T-helper 22 cell (primary cell): ENCODE data around the gene SERPINA1.

ENCODE experiments used
- DNase-seq: peaks from one replicate; pipeline ENCODE4 v3.0.0-alpha.2; 2020; ENCODE audit warnings: low read depth

SERPINA1 gene

DNA sequence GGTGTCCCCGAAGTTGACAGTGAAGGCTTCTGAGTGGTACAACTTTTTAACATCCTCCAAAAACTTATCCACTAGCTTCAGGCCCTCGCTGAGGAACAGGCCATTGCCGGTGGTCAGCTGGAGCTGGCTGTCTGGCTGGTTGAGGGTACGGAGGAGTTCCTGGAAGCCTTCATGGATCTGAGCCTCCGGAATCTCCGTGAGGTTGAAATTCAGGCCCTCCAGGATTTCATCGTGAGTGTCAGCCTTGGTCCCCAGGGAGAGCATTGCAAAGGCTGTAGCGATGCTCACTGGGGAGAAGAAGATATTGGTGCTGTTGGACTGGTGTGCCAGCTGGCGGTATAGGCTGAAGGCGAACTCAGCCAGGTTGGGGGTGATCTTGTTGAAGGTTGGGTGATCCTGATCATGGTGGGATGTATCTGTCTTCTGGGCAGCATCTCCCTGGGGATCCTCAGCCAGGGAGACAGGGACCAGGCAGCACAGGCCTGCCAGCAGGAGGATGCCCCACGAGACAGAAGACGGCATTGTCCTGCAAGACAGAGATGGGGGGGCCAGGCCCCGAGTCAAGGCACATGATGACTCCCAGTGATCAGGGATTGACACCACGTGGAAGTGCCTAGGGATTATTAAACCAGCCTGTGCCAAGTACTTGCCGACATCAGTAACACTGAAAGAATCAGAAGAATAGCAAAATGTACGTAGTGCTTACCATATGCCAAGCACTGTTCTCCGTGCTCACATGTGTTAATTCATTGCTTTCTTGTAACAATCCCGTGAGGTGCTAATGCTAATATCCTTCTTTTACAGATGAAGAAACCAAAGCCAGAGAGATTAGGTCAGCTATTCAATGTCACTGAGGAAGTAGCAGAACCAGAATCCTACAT is 5.4 kb downstream of the SERPINA1 start:
- DNase-seq: no peak

DNA sequence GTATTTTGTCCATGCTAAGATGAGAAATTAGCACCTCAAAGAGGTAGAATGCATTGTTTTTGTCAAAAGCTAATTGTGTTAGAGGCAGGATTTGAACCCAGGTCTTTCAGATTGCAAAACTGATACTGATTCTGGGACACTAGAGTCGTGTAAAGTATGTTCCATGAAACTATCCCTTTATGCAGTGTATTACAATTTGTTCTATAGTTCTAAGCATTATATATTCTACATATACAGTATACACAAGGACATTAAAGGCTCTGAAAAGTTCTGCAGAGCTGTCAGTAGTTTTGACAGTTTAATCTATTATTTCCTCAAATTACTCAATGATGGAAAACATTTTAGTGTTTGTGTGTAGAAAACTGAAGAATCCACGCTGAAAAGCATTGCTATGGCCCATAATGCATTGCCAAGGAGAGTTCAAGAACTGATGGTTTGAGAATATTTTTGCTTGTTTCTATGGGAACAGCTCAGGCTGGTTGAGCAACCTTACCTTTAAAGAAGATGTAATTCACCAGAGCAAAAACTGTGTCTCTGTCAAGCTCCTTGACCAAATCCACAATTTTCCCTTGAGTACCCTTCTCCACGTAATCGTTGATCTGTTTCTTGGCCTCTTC is 6.2 kb downstream of the SERPINA1 start:
- no peak for DNase-seq

DNA sequence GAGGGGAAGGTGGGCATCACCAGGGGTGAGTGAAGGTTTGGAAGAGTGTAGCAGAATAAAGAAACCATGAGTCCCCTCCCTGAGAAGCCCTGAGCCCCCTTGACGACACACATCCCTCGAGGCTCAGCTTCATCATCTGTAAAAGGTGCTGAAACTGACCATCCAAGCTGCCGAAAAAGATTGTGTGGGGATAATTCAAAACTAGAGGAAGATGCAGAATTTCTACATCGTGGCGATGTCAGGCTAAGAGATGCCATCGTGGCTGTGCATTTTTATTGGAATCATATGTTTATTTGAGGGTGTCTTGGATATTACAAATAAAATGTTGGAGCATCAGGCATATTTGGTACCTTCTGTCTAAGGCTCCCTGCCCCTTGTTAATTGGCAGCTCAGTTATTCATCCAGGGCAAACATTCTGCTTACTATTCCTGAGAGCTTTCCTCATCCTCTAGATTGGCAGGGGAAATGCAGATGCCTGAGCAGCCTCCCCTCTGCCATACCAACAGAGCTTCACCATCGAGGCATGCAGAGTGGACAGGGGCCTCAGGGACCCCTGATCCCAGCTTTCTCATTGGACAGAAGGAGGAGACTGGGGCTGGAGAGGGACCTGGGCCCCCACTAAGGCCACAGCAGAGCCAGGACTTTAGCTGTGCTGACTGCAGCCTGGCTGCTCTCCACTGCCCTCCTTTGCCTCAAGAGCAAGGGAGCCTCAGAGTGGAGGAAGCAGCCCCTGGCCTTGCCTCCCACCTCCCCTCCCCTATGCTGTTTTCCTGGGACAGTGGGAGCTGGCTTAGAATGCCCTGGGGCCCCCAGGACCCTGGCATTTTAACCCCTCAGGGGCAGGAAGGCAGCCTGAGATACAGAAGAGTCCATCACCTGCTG is 7.0 kb downstream of the SERPINA1 start:
- no peak for DNase-seq

DNA sequence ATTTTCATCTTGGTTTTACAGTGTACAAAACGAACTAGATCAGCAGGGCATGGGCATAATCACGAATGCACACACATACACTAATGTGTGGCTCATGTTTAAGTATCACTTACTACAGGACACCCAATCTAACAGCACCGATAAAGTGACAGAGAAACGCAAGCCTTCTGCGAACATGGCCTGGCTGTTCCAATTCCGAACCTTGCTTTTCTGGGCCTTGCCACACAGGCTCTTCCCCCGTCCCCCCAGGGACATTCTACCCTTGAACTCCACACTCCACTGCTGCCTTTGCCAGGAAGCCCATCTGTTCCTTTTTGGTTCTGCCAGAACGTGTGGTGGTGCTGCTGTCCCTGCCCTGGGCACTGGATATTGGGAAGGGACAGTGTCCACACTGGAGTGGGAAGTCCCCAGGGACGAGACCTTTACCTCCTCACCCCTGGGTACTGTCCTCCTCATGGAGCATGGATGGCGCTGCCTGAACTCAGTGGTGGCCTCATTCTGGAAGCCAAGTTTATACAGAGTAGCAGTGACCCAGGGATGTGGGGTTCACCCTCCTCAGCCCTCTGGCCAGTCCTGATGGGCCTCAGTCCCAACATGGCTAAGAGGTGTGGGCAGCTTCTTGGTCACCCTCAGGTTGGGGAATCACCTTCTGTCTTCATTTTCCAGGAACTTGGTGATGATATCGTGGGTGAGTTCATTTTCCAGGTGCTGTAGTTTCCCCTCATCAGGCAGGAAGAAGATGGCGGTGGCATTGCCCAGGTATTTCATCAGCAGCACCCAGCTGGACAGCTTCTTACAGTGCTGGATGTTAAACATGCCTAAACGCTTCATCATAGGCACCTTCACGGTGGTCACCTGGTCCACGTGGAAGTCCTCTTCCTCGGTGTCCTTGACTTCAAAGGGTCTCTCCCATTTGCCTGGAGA is 7.9 kb downstream of the SERPINA1 start:
- no peak for DNase-seq

DNA sequence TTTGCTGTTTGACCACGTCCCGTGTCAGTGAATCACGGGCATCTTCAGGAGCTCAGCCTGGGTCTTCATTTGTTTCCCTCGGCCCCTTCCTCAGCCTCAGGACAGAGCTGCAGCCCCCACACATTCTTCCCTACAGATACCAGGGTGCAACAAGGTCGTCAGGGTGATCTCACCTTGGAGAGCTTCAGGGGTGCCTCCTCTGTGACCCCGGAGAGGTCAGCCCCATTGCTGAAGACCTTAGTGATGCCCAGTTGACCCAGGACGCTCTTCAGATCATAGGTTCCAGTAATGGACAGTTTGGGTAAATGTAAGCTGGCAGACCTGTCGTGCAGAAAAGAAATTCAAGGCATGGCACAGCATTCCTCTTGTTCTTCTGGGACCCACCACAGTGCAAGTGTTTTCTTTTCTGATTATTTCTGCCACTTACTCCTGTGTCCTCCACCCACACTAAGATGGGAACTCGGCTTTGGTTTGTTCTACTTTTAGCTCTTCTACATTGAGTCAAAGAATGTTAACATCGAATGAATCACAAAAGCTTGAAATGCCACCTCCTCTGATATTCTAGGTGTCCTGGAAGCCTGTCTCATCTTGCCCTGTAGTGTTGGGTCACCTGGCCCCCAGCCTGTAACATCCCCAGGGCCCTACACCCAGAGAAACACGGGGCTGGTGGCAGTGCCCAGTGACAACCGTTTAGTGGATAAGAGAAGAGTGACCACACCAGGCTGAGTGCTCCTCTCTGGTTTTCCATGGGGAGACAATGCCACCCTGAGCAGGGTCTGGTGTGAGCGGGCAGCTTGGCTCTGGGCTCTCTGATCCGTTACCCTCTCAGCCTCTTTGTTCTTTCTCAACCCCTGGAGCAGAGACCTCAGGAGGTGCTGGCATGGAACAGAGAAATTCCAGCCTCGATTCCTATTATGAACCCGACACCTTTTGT is 8.8 kb downstream of the SERPINA1 start:
- no peak for DNase-seq

DNA sequence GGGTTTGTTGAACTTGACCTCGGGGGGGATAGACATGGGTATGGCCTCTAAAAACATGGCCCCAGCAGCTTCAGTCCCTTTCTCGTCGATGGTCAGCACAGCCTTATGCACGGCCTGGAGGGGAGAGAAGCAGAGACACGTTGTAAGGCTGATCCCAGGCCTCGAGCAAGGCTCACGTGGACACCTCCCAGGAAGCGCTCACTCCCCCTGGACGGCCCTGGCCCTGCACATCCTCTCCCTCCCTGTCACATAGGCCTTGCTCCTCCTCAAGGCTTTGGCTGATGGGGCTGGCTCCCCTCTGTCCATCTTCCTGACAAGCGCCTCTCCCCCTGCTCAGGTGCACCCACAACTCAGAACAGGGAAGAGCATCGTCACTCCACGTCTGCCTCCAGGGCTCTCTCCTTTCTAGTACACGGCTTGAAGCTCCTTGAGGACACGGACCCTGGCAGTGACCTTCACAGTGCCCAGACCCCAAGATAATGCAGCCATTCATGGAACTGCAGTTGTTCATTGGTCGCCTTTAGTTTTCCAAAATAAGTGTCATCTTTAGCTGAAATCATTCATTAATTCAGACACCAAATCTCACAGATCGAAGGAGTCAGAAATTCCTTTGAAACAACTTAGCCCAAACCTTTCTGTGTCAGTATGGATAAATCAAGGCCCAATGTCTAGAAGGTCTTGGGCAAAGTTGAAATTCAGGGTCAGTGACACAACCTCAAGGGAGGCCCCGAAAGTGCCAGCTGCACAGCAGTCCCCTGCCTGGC is 9.7 kb downstream of the SERPINA1 start:
- no peak for DNase-seq

DNA sequence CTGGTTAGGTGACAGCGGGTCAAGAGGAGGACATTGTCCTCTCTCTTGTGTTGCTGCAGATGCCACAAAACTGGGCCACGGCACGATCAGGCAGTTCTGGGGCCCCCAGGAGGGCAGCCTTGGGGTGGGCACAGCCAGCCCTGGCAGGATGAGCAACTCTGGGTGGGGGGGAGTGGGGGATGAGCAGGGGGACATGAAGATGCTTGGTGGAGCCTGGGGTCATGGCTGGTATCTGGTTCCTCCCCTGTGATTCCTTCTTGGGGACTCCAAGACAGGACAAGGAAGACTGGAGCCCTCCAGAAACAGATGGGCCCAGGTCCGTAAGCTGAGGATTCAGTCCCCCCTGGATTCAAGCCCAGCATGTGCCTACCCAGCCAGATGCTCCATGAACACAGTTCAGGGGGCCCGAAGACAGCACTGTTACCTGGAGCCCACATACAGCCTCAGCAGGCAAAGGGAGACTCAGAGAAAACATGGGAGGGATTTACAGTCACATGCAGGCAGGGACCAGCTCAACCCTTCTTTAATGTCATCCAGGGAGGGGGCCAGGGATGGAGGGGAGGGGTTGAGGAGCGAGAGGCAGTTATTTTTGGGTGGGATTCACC is 10.4 kb downstream of the SERPINA1 start:
- DNase-seq: no peak

DNA sequence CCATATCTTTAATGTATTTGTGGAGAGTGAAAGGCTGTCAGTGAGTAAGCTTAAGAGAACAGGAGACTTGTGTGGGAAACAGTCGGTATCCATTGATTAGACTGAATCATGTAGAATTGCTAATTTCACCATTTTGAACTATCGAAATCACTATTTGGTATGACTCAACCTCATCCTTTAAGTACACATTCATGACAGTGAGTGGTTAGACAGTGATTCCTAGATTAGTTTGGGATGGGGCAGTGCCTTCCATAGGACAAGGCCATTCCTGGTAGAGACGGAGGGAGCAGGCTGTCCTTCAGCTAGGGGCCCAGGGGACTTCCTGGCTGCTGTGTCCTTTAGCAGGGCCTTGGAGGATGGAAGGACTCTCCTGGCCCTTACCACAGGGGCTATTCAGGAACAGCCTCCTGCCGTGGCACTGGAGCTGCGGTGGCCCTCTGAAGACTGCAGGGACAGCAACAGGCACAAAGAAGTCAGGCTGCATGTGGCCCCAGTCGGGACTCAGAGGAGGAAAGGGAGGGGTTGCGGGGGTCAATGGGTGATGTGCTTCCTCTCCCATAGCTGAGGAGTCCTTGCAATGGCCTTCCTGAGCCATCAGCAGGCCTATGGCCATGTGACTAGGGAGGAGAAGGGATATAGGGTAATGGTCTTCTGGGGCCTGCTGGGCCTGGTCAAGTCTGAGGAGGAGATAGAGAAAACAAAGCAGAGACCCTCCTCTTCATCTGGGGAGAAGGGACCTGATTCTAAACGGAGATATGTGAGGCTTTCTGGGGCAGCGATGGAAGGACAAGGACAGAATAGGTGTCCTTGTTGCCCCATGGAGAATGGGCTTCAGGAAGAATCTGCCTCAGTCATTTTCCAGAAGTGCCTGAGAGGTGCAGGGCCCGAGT is 11.2 kb downstream of the SERPINA1 start:
- no peak for DNase-seq

DNA sequence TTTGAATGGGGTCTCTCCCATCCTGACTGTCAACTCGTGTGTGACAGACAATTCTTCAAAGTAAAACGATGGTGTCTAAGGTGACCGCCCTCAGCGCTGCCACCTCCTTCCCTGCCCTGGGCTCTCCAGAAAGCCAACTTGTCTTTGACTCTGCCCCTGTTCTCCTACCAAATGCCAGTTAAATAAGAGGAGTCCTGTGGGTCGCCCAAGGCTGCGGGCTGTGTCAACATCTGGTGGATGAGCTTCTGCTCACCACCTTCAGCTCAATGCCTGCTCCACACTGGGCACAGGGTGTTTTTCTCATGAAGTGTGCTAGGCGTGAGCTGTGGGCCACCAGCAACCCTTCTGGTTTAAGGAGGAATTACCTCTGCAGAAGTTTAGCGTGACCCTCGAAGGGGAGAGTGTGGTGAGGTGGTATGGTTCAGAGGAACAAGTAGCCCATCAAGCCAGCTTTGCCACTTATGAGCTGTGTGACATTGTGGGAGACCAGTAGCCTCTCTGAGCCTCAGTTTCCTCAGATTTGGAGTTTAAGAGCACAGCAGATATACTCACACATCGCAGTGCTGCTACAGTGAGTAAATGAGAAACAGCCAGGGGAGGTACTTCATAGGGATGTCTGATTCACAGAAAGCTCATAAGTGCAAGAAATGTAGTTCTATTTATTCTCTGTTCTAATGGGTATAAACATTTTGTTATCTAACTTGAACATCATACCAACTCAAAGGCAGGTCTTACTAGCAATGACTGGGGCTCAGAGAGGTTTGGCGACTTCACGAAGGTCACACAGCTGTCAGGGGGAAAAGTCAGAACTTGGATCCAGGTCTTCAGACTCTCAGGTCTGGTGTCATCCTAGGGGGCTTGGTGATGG is 12.1 kb downstream of the SERPINA1 start:
- no peak for DNase-seq

DNA sequence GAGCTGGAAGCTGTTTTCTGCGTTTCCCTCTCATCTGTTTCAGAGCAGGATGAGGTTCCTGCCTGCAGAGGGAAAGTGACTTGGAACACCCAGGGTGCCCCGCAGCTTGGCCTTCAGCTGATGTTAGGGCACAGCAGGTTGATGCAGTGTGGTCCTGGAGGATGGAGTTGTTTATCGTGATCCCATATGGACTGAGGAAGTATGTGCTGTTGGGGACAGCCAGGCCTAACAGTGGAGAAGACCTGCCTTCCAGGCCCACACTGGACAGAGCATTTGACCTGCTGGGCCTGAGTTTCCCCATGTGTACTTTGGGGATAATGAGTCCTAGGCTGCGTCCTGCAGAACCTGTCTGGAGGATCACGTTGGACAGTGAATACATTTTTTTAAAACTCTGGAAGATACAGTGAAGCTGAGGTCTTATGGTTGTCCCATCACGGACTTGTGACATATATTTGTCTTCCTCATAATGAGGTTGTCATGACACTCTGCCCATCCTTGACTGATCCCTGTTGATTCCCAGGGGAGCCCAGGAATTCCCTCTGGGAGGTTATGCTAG is 12.8 kb downstream of the SERPINA1 start:
- no peak for DNase-seq

DNA sequence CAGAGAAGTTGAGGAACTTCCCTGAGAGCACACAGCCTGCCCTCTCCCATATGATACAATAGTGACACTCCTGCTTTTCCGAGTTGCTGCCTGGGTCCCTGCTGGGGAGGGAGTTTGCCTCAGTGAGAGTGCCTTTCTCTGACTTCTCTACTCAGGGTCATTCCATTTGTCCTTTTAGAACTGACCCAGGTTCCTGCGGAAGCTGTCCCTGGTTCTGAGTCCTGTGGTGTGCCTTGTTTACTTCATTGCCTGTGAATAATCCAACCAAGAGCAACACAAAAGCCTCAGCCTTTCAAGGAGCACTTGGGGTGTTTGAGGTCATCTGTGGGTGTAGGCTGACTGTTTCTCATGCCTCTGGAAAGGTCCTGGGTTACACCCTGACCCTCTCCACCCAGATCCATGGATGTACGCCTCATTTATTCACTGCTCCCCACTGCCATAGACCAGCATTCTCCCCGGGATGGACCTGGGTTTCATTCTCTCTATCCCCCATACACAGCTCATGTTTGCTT is 13.6 kb downstream of the SERPINA1 start:
- no peak for DNase-seq

DNA sequence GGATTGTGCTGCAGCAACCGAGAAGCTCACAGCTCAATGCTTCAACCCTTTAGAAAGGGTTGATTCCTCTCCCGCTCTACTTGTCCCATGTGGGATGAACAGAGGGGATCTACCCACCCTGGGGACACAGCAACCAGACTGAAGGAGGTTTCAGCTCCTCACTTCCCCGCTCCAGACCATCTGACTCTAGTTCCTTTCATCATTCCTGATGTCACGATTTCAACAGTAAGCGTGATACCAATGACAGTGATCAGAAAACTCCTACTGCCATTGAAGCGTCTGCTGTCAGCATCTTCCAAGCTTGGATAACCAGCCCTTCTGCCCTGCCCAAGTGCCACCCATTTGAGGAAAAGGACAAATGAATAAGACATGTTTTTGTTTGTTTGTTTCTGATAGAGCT is 14.3 kb downstream of the SERPINA1 start:
- no peak for DNase-seq

DNA sequence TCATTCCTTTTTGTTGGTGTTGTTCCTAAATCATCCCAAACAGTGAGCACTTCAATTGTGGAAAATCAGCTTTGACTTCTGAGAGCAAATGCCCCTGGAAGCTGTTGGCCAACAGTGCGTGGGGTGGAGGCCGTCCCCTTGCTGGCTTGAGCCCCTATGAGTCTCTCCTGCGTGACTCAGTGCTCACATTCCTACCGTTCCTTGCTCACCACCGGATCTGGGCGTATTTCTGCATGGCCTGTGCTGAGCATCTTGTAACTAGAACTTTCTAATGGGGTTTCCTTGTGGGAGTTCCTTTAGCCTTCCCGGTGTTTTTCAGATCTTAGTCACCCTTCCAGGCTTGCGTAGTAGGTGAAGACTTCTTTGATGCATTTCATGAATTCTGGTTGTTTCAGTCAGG is 14.7 kb downstream of the SERPINA1 start:
- no peak for DNase-seq

DNA sequence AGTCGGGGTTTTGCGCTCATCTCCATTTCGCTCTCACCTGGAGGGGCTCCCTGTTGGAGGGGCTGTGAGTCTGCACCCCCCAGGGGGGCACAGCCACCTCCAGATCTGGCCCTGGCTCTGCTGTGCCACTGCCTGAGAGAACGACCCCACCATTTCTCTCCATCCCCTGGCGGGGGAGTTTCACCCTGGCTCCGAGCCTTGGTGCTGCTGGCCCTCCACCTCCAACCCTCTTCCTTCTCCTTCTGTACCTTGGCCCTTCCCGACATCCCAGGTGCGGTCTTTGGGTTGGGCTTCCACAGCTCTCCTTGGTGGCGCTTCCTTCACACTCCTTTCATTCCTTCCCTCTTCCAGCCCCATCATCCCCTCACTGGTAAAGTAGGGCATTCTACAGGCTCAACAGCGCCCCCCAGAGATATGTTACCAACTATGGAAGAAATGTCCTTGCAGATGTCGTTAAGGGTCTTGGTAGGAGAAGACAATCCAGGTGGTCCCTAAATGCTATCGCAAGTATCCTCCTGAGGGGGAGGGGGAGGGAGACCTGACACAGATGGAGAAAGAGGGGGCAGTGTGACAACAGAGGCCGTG is 16.3 kb downstream of the SERPINA1 start:
- no peak for DNase-seq

DNA sequence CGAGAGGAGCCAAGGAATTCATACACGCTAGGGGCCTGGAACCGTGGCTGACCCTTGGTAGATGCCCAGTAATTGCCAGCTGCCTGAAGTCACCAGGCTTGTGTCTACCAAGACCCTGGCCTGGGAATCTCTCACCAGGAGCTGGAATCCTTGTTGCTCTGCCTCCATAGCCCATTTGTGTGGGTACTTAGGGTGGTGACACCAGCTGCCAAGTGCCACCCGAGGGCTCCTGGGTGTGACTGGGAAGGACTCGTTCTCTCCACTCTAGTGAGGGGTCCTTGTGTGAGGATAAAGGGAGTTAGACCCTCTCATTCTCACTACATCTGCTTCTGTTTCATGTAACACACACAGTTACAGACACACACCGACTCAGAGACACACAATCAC is 17.9 kb downstream of the SERPINA1 start:
- DNase-seq: no peak
